GM10248 (cell line): ENCODE results near the gene PLCB1.

Experiments used
- CTCF ChIA-PET: fragments of 300-600 bp; sonication (Branson Sonifier 250); formaldehyde crosslinking; extraction: SDS; loops from one replicate; lab custom pipeline; 2021; ENCODE audit warnings: antibody characterized with exemption; lab: Yijun Ruan, JAX
- POLR2A ChIA-PET: fragments of 350-650 bp; sonication (Branson Sonifier 250); formaldehyde crosslinking; extraction: SDS; loops from one replicate; lab custom pipeline; 2020; ENCODE audit warnings: antibody characterized with exemption; lab: Yijun Ruan, JAX
- DNase-seq: peaks from one replicate; pipeline ENCODE4 v3.0.0; 2012; ENCODE audit errors: extremely low spot score
- TF ChIP-seq, protein P1 (sequence below): IDR thresholded peaks from 2 replicates; pipeline ENCODE4 v1.5.1; 2012; ENCODE audit warnings: mild to moderate bottlenecking, low read depth; ENCODE audit errors: extremely low read depth, missing control alignments, control extremely low read depth

PLCB1 gene

DNA sequence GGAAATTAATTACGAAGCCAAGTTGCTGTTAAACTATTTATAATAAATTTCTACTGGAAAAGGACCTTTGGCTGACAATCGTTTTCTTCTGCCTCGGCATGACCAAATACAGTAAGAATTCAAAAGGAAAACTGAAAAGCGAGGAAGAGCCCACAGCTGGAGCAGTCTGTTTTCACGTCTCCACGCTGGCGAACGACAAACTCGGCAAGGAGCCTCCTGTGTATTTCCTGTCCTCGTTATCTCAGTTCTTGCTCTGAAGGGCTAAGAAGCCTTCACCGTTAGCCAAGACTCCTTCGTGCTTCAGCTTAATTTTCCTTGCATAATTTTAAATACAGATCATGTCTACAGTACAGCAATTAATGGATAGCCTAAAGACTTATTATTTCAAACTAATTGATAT is 722.5 kb downstream of the PLCB1 start:
- CTCF ChIA-PET: interaction anchor here (1.4 to 2.6 kb wide), 4 partner anchors 9 to 22 kb away, joined by 9 to 18 read pairs (median 12); no protein-coding TSS in a partner anchor
- no peak for DNase-seq

GRCh38 chr20:8855315-8855714 is 723.2 kb downstream of the PLCB1 start:
- TF ChIP-seq, protein P1, sequence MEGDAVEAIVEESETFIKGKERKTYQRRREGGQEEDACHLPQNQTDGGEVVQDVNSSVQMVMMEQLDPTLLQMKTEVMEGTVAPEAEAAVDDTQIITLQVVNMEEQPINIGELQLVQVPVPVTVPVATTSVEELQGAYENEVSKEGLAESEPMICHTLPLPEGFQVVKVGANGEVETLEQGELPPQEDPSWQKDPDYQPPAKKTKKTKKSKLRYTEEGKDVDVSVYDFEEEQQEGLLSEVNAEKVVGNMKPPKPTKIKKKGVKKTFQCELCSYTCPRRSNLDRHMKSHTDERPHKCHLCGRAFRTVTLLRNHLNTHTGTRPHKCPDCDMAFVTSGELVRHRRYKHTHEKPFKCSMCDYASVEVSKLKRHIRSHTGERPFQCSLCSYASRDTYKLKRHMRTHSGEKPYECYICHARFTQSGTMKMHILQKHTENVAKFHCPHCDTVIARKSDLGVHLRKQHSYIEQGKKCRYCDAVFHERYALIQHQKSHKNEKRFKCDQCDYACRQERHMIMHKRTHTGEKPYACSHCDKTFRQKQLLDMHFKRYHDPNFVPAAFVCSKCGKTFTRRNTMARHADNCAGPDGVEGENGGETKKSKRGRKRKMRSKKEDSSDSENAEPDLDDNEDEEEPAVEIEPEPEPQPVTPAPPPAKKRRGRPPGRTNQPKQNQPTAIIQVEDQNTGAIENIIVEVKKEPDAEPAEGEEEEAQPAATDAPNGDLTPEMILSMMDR: no peak
- ChIA-PET CTCF (interaction anchor here (2.6 kb wide), 1 partner anchor 21 kb away, joined by 11 read pairs; no protein-coding TSS in a partner anchor), POLR2A (no interaction called here)
- no peak for DNase-seq

More for the DNA sequence above, 722.5 kb downstream of the PLCB1 start:
- POLR2A ChIA-PET: no interaction called here
- TF ChIP-seq, protein P1: no peak

DNA sequence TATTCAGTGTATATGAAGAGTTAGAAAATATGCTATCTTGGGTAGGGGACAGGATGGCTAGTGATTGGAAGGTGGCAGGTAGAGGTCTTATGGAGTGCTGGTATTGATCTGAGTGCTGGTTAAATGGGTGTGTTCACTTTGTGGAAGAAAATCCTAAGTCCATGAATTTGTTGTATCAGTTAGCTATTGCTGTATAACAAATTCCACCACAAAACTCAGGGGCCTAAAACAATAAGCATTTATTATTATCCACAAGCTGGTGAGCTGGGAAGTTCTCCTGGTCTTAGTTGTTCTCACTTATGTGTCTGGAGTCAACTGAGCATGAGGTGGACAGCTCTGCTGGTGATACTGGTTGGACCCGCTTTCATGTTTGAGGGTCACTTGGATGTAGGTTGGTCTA is 724.6 kb downstream of the PLCB1 start:
- TF ChIP-seq, protein P1: no peak
- DNase-seq: no peak
- POLR2A ChIA-PET: no interaction called here
- CTCF ChIA-PET: no interaction called here

DNA sequence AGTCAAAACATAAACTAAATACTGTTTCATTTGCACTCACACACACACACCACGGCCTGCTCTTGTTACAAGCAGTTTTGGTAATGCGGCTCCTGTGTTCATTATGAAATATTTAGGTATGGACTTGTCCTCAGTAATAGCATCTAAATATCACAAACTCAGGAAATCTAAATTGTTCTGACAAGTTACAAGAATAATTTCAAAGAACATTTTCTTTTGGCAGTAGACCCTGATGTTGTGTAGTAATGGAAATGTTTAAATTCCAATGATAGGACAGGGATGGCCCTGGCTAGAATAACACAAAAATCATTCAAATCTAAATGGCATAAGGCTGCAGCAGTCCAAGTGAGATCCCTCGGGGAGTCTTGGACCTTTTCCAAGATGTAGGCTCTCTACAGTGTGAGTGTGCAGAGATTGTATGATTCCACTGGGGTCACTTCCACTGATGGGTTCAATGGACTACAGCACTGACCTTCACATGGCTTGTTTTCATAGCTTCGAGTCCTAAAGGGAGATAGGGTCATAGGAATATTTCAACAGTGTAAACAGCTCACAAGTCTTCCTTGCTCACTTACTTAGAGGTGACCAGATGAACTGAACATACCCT is 726.2 kb downstream of the PLCB1 start:
- ChIA-PET CTCF (interaction anchor here (1.6 to 2.5 kb wide), 2 partner anchors 9 to 18 kb away, joined by 7 to 9 read pairs; no protein-coding TSS in a partner anchor), POLR2A (no interaction called here)
- TF ChIP-seq, protein P1: no peak
- DNase-seq: no peak

DNA sequence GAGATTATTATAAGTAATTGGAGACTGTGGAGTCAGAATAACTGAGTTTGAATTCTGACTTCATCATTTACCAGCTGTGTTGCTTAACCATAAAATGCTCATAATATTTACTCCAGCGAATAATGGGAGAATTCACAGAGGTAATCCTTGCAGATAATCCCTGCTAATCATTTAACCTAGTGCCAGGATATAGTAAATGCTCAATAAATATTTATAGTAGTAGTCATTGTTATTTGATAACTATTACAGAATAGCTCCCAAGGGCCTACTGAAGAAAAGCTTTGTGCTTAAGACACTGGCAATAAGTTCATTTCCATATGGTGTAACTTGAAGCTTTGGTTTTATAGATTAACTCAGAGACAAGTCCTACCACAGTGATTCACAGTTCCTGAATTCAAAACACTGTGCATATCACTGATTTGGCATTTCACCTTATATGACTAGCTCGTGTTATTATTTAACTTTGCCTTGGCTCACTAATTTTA is 728.0 kb downstream of the PLCB1 start:
- no peak for DNase-seq
- POLR2A ChIA-PET: no interaction called here
- CTCF ChIA-PET: interaction anchor here (2.5 kb wide), 1 partner anchor 11 kb away, joined by 9 read pairs; no protein-coding TSS in a partner anchor
- TF ChIP-seq, protein P1: no peak

- TF ChIP-seq, protein P1: no peak
- ChIA-PET POLR2A (no interaction called here), CTCF (interaction anchor here (2.8 kb wide), 1 partner anchor 8 kb away, joined by 18 read pairs; no protein-coding TSS in a partner anchor)
- no peak for DNase-seq
These were observed 730.0 kb downstream of the PLCB1 start for GRCh38 chr20:8862092-8862491.
